22Rv1 (cell line): ENCODE measurements around the gene NCKAP5.

Experiments used
- ZFX ChIP-seq: fragments of 450-650 bp; IDR thresholded peaks from 2 replicates; pipeline ENCODE4 v1.6.1; 2017; ENCODE audit warnings: antibody characterized with exemption, borderline replicate concordance
- TF ChIP-seq, protein P1 (sequence below): fragments of 450-650 bp; IDR thresholded peaks from 2 replicates; pipeline ENCODE4 v1.5.1; 2017; ENCODE audit warnings: mild to moderate bottlenecking

- TF ChIP-seq, protein P1, sequence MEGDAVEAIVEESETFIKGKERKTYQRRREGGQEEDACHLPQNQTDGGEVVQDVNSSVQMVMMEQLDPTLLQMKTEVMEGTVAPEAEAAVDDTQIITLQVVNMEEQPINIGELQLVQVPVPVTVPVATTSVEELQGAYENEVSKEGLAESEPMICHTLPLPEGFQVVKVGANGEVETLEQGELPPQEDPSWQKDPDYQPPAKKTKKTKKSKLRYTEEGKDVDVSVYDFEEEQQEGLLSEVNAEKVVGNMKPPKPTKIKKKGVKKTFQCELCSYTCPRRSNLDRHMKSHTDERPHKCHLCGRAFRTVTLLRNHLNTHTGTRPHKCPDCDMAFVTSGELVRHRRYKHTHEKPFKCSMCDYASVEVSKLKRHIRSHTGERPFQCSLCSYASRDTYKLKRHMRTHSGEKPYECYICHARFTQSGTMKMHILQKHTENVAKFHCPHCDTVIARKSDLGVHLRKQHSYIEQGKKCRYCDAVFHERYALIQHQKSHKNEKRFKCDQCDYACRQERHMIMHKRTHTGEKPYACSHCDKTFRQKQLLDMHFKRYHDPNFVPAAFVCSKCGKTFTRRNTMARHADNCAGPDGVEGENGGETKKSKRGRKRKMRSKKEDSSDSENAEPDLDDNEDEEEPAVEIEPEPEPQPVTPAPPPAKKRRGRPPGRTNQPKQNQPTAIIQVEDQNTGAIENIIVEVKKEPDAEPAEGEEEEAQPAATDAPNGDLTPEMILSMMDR = no peak
- no peak for TF ChIP-seq ZFX
Observed at GRCh38 chr2:133490411-133490980, 77.8 kb downstream of the NCKAP5 start.
